ACC112 (cell line): Measurements from ENCODE around the gene FBXL20.
"Not testable (repeated sequence)": the region's sequence is repeated elsewhere in the genome, so short reads cannot be mapped to it uniquely, and the experiment has no call there.

ENCODE experiments used
- H2AFZ ChIP-seq: fragments of 200-600 bp; sonication (generic); one replicate; pipeline ENCODE4 v1.6.0; 2017; ENCODE audit warnings: antibody characterized with exemption, low read length; ENCODE audit not compliant: unreplicated experiment
- H3K27ac ChIP-seq: fragments of 200-600 bp; sonication (generic); 2 replicates; pipeline ENCODE4 v1.5.1; 2014; ENCODE audit warnings: low read depth, mild to moderate bottlenecking, antibody characterized with exemption, low read length, moderate library complexity
- H3K27me3 ChIP-seq: fragments of 200-600 bp; sonication (generic); 2 replicates; pipeline ENCODE4 v1.6.1; 2014; ENCODE audit warnings: mild to moderate bottlenecking, antibody characterized with exemption, low read length, moderate library complexity, mixed read lengths; ENCODE audit not compliant: insufficient read depth
- H3K36me3 ChIP-seq: fragments of 200-600 bp; sonication (generic); 2 replicates; pipeline ENCODE4 v1.6.1; 2016; ENCODE audit warnings: mild to moderate bottlenecking, antibody characterized with exemption, low read length, moderate library complexity, mixed read lengths; ENCODE audit not compliant: insufficient read depth
- H3K4me1 ChIP-seq: fragments of 200-600 bp; sonication (generic); one replicate; pipeline ENCODE4 v1.6.1; 2016; ENCODE audit warnings: low read length, mixed read lengths; ENCODE audit not compliant: insufficient read depth, unreplicated experiment, control insufficient read depth
- H3K4me3 ChIP-seq: fragments of 200-600 bp; sonication (generic); 2 replicates; pipeline ENCODE4 v1.5.1; 2014; ENCODE audit warnings: mild to moderate bottlenecking, low read depth, low read length
- H3K79me2 ChIP-seq: fragments of 200-600 bp; sonication (generic); one replicate; pipeline ENCODE4 v1.6.0; 2016; ENCODE audit warnings: low read length; ENCODE audit not compliant: control insufficient read depth, unreplicated experiment, insufficient read depth

The FBXL20 gene

DNA sequence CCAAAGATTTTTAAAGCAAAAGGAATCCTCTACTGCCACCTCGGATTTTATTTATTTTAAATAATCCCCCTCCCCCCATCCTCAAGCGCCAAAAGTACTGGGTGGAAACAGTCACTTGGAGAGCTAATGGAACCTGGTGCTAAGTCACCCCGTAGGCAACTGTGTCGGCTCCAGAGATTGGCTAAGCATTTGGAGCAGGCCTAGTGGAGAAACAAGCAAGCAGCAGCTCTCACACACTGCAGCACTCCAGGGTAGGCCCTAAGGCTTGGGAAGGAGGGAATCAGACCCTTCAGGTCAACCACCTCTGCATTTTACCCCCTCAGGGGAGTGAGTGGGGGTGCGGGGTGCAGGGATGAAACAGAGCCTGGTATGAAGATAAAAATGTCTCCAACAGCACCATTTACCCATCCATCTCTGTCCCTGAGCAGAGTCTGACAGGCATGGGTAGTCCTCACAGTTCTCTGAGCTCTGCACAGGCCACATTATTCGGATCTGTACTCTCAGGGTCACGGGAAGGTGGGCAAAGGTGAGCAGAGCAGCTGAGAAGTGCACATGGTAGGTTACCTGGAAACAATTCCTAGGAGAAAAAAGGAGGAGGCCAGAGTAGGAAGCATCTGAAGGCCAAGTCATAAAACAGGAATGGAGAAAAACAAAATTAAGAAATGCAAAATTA lies 148.5 kb downstream of the FBXL20 start:
- H3K27ac ChIP-seq: no peak overlapping the region

DNA sequence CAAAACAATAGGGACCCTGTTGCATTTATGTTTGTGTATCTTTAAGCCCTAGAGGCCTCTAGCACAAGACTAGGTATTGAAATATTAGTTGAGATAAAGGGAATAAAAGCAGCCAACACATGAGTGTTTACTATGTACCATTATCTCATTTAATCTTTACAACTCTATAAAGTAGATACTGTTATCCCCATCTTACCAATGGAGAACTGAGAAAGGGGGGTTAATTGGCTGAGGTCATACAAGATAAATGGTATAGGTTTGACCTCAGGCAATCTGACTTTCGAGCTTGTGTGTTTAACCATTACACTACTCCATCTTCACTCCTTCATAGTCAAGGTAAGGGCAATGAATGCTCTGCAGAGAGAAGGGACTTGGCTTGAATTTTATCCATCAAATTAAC lies 149.4 kb downstream of the FBXL20 start:
- Histone ChIP-seq H3K27me3 (no peaks in the 10 kb centered on the region), H3K27ac (no peak overlapping the region), H3K36me3 (no peaks in the 10 kb centered on the region), H3K4me1 (no peaks in the 10 kb centered on the region), H3K4me3 (no peak overlapping the region), H2AFZ (no peak overlapping the region), H3K79me2 (no peaks in the 10 kb centered on the region)

More for the DNA sequence above, 148.5 kb downstream of the FBXL20 start:
- Histone ChIP-seq H3K79me2 (no peaks in the 10 kb centered on the region), H2AFZ (no peak overlapping the region), H3K36me3 (no peaks in the 10 kb centered on the region), H3K4me3 (no peak overlapping the region), H3K27me3 (no peaks in the 10 kb centered on the region), H3K4me1 (no peaks in the 10 kb centered on the region)

- not testable (repeated sequence) for H3K36me3 ChIP-seq, H2AFZ ChIP-seq, H3K27ac ChIP-seq, H3K79me2 ChIP-seq, H3K4me3 ChIP-seq, H3K27me3 ChIP-seq, H3K4me1 ChIP-seq
These were observed 151.3 kb downstream of the FBXL20 start for GRCh38 chr17:39250076-39250475.

DNA sequence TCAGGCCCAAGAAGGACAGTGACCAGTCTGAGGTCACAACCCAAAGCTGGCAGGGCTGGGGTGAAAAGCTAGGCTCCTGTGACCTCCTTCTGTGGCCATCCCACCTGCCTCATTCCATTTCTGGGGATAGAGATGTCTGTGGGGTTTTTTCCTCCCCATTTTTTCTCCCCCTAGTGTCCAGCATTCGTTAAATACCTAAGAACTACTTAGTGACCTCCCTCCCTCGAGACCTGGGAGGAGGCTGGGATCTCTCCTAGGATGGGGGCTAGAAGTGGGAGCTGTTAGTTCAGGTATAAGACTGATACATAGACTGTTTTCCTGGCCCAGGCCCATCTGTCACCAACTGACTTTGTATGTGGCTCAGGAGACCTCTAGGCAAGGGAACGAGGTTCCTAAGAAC lies 155.2 kb downstream of the FBXL20 start:
- Histone ChIP-seq H3K36me3 (no peaks in the 10 kb centered on the region), H2AFZ (no peak overlapping the region), H3K4me3 (no peak overlapping the region), H3K27me3 (no peaks in the 10 kb centered on the region), H3K27ac (no peak overlapping the region), H3K4me1 (peaks cover 13% of the 10 kb centered on the region), H3K79me2 (no peaks in the 10 kb centered on the region)

- Histone ChIP-seq H3K27ac (no peak overlapping the region), H3K36me3 (no peaks in the 10 kb centered on the region), H3K4me1 (peaks cover 13% of the 10 kb centered on the region), H3K79me2 (no peaks in the 10 kb centered on the region), H3K4me3 (no peak overlapping the region), H3K27me3 (no peaks in the 10 kb centered on the region), H2AFZ (no peak overlapping the region)
These were observed 156.5 kb downstream of the FBXL20 start for GRCh38 chr17:39244600-39245570.

DNA sequence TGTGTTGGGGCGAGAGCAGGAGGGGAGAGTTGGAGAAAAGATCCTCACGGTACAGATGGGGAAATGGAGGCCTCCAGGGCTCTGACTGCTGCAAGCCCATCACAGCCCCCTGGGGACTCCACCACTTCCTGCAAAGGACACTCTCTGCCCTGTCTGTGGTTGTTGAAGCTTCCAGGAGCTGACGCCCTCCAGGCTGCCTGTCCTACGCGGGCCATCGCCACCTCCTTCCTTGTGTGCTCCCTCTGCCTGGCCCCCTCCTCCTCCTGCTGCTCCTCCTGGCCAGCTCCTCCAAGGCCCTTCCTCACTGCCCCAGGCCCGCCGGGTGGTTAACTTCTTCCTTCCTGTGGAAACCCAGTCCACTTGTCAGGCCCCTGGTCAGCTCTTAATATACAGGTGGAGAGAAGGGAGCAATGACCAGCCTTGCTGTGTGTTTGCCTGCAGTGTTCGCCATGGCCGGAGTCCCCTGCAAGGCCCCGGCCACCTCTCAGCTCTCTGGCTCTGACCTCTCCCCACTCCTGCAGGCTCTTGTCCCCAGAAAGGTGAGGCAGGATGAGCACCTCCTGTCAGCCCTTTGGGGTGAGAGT lies 157.3 kb downstream of the FBXL20 start:
- Histone ChIP-seq H3K27ac (no peak overlapping the region), H3K27me3 (no peaks in the 10 kb centered on the region), H3K4me3 (no peak overlapping the region), H3K36me3 (no peaks in the 10 kb centered on the region), H2AFZ (no peak overlapping the region), H3K79me2 (no peaks in the 10 kb centered on the region), H3K4me1 (peaks cover 16% of the 10 kb centered on the region)

- no peak overlapping the region for H3K4me3 ChIP-seq
- no peak overlapping the region for H3K27ac ChIP-seq
- no peaks in the 10 kb centered on the region for H3K27me3 ChIP-seq
- H3K4me1 ChIP-seq: peaks cover 24% of the 10 kb centered on the region
- H3K79me2 ChIP-seq: no peaks in the 10 kb centered on the region
- no peak overlapping the region for H2AFZ ChIP-seq
- no peaks in the 10 kb centered on the region for H3K36me3 ChIP-seq
These were observed 158.3 kb downstream of the FBXL20 start for GRCh38 chr17:39243155-39243554.

DNA sequence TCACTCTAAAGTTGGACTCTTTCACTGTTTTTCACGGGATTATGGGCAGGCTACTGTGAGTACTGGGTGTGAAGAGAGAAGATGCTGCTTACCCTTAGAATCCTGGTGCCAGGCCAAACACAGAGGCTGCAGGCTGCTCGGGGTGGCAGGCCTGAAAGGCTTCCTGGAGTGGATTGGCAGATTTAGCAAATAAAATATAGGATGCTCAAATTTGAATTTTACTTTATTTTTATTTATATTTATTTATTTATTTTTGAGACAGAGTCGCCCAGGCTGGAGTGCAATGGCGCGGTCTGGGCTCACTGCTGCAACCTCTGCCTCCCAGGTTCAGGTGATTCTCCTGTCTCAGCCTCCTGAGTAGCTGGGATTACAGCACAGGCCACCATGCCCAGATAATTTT lies 160.8 kb downstream of the FBXL20 start:
- Histone ChIP-seq H3K4me1 (peaks cover 28% of the 10 kb centered on the region), H2AFZ (no peak overlapping the region), H3K4me3 (no peak overlapping the region), H3K36me3 (no peaks in the 10 kb centered on the region), H3K27me3 (no peaks in the 10 kb centered on the region), H3K27ac (no peak overlapping the region), H3K79me2 (no peaks in the 10 kb centered on the region)

DNA sequence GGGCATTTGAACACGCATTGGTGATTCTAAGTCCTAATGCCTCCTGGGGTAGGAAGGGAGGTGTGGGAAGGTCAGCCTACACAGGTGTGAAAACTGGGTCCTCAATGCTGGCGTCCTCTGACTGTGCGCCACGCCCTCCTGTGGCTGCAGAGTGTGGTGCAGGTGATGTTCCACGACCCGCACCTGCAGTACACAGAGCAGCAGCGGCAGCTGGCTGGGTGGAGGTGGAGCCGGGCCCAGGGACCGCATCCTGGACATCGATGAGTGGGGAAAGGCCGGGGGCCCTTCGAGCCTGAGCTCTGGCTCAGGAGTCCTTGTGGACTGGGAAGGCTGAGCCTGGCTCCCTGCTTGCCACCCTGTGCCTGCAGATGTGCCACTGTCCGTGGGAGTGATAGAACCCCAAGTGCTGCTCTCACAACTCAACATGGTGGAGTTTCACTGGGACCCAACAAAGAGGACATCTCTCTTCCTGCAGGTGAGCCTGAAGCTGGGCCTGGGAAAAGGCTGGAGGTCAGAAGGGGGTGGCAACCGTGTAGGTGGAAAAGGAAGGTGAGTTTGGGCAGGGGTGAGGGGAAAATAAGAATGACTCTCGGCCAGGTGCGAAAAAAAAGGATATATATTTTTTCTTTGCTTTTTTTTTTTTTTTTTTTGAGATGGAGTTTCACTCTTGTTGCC lies 161.6 kb downstream of the FBXL20 start:
- Histone ChIP-seq H3K36me3 (no peaks in the 10 kb centered on the region), H3K79me2 (no peaks in the 10 kb centered on the region), H3K4me3 (no peak overlapping the region), H3K27ac (no peak overlapping the region), H3K4me1 (peaks cover 25% of the 10 kb centered on the region), H2AFZ (no peak overlapping the region), H3K27me3 (no peaks in the 10 kb centered on the region)

- peaks cover 15% of the 10 kb centered on the region for H3K4me1 ChIP-seq
- no peaks in the 10 kb centered on the region for H3K36me3 ChIP-seq
- no peak overlapping the region for H3K4me3 ChIP-seq
- H3K79me2 ChIP-seq: no peaks in the 10 kb centered on the region
- no peak overlapping the region for H2AFZ ChIP-seq
- no peak overlapping the region for H3K27ac ChIP-seq
- H3K27me3 ChIP-seq: no peaks in the 10 kb centered on the region
These were observed 163.0 kb downstream of the FBXL20 start for GRCh38 chr17:39238311-39238972.
